BE2C (cell line): ENCODE measurements around the gene ERBIN. TPM values are rescaled to one million over a fixed set of nuclear protein-coding genes. Genes with fewer than 3 reads are reported as not detected.
A peak's percentile ranks its signal among the peaks of the same experiment; 100 is the strongest.
"Not testable (repeated sequence)": the region's sequence is repeated elsewhere in the genome, so short reads cannot be mapped to it uniquely, and the experiment has no call there.

ENCODE experiments used
- DNase-seq: peaks from one replicate; pipeline ENCODE4 v3.0.0-alpha.2; 2020
- H3K27me3 ChIP-seq: fragments of 250-450 bp; sonication (Bioruptor Pico); 2 replicates; pipeline ENCODE4 v1.5.1; 2020; ENCODE audit warnings: mild to moderate bottlenecking
- H3K36me3 ChIP-seq: fragments of 250-450 bp; sonication (Bioruptor Pico); 2 replicates; pipeline ENCODE4 v1.5.1; 2020; ENCODE audit warnings: mild to moderate bottlenecking
- H3K4me1 ChIP-seq: fragments of 250-450 bp; sonication (Bioruptor Pico); 2 replicates; pipeline ENCODE4 v1.5.1; 2020
- H3K4me3 ChIP-seq: 2 replicates; pipeline ENCODE4 v1.5.1; 2011; ENCODE audit warnings: low read depth, low read length
- H3K9me3 ChIP-seq: fragments of 250-450 bp; sonication (Bioruptor Pico); 2 replicates; pipeline ENCODE4 v1.5.1; 2020
- polyA plus RNA-seq: library from polyadenylated mRNA; unstranded; fragments of >200 nt; gene quantifications from one replicate; pipeline ENCODE4 v1.2.1, GENCODE V29; 2012; ENCODE audit warnings: low read depth, missing spikeins; ENCODE audit not compliant: insufficient read length, insufficient read depth
- TF ChIP-seq, protein P1 (sequence below): IDR thresholded peaks from 2 replicates; pipeline ENCODE4 v1.5.1; 2012; ENCODE audit warnings: mild to moderate bottlenecking, low read depth, low read length

ERBIN gene, protein sequence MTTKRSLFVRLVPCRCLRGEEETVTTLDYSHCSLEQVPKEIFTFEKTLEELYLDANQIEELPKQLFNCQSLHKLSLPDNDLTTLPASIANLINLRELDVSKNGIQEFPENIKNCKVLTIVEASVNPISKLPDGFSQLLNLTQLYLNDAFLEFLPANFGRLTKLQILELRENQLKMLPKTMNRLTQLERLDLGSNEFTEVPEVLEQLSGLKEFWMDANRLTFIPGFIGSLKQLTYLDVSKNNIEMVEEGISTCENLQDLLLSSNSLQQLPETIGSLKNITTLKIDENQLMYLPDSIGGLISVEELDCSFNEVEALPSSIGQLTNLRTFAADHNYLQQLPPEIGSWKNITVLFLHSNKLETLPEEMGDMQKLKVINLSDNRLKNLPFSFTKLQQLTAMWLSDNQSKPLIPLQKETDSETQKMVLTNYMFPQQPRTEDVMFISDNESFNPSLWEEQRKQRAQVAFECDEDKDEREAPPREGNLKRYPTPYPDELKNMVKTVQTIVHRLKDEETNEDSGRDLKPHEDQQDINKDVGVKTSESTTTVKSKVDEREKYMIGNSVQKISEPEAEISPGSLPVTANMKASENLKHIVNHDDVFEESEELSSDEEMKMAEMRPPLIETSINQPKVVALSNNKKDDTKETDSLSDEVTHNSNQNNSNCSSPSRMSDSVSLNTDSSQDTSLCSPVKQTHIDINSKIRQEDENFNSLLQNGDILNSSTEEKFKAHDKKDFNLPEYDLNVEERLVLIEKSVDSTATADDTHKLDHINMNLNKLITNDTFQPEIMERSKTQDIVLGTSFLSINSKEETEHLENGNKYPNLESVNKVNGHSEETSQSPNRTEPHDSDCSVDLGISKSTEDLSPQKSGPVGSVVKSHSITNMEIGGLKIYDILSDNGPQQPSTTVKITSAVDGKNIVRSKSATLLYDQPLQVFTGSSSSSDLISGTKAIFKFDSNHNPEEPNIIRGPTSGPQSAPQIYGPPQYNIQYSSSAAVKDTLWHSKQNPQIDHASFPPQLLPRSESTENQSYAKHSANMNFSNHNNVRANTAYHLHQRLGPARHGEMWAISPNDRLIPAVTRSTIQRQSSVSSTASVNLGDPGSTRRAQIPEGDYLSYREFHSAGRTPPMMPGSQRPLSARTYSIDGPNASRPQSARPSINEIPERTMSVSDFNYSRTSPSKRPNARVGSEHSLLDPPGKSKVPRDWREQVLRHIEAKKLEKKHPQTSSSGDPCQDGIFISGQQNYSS (N-terminal part only)
- 9.6 TPM for polyA plus RNA-seq

DNA sequence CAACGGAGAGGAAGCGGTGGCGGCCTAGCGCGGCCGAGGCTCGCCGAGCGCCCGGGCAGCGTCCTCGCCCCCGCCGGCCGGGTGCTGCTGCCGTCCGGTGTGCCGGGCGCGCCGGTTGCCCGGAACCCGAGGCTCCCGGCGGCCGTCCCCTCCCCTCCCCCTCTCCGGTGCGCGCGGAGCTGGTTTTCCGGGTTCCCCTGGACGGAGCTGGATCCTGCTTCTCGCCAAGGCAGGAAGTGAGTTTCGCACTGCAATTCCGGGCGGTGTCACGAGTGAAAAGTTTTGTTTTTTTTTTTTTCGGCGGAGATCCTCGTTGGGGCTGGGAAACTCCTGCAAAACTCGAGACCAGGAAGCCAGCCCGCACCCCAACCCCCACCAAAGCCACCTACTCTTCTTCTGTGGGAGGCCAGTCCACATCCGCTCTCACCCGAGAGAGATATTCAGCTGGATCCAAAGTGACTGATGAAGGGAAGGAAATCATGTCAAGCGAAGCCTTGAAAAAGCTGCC, at the start of gene ERBIN:
Gene ERBIN (plus strand): TSS at position 300 of the 508 bp plus-strand sequence. CDS start 66,144 bp downstream, outside the sequence.
- no peaks in the 10 kb centered on the region for H3K27me3 ChIP-seq
- H3K4me3 ChIP-seq = peak within 1 kb of the TSS; percentile 88
- no peaks in the 10 kb centered on the region for H3K4me1 ChIP-seq
- peak; percentile 66 for DNase-seq
- TF ChIP-seq, protein P1, sequence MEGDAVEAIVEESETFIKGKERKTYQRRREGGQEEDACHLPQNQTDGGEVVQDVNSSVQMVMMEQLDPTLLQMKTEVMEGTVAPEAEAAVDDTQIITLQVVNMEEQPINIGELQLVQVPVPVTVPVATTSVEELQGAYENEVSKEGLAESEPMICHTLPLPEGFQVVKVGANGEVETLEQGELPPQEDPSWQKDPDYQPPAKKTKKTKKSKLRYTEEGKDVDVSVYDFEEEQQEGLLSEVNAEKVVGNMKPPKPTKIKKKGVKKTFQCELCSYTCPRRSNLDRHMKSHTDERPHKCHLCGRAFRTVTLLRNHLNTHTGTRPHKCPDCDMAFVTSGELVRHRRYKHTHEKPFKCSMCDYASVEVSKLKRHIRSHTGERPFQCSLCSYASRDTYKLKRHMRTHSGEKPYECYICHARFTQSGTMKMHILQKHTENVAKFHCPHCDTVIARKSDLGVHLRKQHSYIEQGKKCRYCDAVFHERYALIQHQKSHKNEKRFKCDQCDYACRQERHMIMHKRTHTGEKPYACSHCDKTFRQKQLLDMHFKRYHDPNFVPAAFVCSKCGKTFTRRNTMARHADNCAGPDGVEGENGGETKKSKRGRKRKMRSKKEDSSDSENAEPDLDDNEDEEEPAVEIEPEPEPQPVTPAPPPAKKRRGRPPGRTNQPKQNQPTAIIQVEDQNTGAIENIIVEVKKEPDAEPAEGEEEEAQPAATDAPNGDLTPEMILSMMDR = no peak
- peaks cover 4% of the 10 kb centered on the region; the same call in 1 of the 2 replicates for H3K36me3 ChIP-seq
- H3K9me3 ChIP-seq = no peaks in the 10 kb centered on the region

DNA sequence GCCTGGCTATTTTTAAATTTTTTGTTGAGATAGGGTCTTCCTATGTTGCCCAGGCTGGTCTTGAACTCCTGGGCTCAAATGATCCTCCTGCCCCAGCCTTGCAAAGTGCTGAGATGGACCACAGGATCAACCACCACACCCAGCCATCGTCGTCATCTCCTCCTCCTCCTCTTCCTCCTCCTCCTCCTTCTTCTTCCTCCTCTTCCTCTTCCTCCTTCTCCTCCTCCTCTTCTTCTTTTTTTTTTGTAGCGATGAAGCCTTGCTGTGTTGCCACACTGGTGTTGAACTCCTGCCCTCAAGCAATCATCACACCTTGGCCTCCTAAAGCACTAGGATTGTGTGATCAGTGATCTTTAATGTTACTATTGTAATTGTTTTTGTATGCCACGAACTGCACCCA, 49.4 kb upstream of the ERBIN start:
- no peaks in the 10 kb centered on the region for H3K27me3 ChIP-seq
- H3K4me1 ChIP-seq = peaks cover 4% of the 10 kb centered on the region; the same call in 1 of the 2 replicates
- H3K4me3 ChIP-seq = no peak overlapping the region
- no peak for DNase-seq
- no peaks in the 10 kb centered on the region; the same call in 1 of the 2 replicates for H3K9me3 ChIP-seq
- no peaks in the 10 kb centered on the region for H3K36me3 ChIP-seq
- TF ChIP-seq, protein P1 = no peak

DNA sequence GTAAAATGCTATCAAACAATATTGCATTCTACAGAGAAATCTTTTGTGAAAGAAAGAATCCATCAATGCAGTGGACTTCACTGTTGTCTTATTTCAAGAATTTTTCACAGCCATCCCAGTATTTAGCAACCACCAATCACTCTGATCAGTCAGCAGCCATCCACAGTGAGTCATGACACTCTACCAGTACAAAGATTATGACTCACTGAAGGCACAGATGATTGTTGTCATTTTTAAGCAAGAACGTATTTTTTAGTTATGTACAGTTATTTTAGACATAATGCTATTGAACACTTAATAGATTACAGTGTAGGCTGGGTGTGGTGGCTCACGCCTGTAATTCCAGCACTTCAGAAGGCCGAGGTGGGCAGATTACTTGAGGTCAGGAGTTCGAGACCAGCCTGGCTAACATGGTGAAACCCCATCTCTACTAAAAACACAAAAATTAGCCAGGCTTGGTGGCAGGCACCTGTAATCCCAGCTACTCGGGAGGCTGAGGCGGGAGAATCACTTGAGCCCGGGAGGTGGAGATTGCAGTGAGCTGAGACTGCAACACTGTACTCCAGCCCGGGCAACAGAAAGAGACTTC, 46.6 kb upstream of the ERBIN start:
- not testable (repeated sequence) for H3K9me3 ChIP-seq, DNase-seq

DNA sequence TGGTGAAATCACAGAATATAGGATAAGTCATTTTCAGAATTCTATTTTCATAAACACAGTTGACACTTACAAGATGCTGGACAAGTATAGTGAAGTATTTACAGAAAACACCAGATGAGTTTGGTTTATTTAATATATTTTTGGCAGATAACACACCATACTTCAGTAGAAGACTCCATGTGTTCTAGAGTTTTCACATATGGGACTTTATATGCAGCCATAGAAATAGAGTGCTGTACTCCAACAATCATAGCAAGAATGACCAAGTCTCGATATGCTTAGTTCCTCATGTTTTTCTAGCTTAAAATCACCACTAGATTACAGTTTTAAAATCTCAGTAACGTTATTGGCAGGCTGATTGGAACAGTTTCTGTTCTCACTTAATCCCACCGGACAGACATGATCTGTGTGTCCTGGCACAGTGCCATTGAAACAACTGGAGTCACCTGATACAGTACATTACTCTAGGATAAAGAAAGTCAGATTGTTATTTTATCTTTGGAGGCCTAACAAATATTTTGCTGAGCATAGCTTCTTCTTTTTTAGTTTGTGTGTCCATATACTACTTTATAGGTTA, 45.8 kb upstream of the ERBIN start:
- TF ChIP-seq, protein P1 = no peak
- no peaks in the 10 kb centered on the region for H3K36me3 ChIP-seq
- peaks cover 4% of the 10 kb centered on the region; the same call in 1 of the 2 replicates for H3K4me1 ChIP-seq
- peak; percentile 57 for DNase-seq
- H3K9me3 ChIP-seq = no peaks in the 10 kb centered on the region; the same call in 1 of the 2 replicates
- no peak overlapping the region for H3K4me3 ChIP-seq
- H3K27me3 ChIP-seq = no peaks in the 10 kb centered on the region

More for the DNA sequence above, 46.6 kb upstream of the ERBIN start:
- not testable (repeated sequence) for H3K4me3 ChIP-seq, H3K4me1 ChIP-seq, H3K27me3 ChIP-seq, H3K36me3 ChIP-seq

DNA sequence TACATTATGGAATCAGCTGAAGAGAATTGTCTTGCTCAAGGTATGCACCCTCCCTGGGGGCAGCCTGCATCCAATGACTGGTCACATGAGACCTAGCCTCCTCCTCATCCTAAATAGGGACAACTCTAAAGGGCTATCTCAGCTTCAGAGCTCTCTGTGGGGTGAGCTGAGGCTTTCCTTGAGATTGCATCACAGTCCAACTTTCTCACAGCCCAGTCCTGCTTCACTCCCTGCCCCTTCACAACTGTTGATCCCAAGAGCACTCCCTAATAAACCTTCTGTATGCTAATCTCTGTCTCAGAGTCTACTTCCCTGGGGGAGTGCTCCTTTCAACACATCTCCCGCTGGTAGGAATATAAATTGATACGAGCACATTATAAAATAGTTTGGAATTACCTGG, 44.1 kb upstream of the ERBIN start:
- DNase-seq = no peak
- Histone ChIP-seq H3K9me3 (no peaks in the 10 kb centered on the region; the same call in 1 of the 2 replicates), H3K27me3 (no peaks in the 10 kb centered on the region), H3K4me1 (peaks cover 4% of the 10 kb centered on the region; the same call in 1 of the 2 replicates), H3K36me3 (no peaks in the 10 kb centered on the region), H3K4me3 (no peak overlapping the region)
- TF ChIP-seq, protein P1 = no peak
